Liver (tissue), 9 donors: ENCODE data around the gene URAD. TPM values are rescaled to one million over a fixed set of nuclear protein-coding genes. Genes with fewer than 3 reads are reported as not detected.

Experiments used
- DNase-seq: peaks from one replicate; pipeline ENCODE4 v3.0.0-alpha.2; 2017; ENCODE audit warnings: low spot score
- H3K27ac ChIP-seq, 2 donors: one replicate each; pipeline ENCODE4 v1.7.0; 2013; ENCODE audit warnings: inconsistent platforms in 2 of 2, low read length in 2 of 2, control low read depth in 1 of 2, low read depth in 1 of 2, mild to moderate bottlenecking in 1 of 2
- H3K27me3 ChIP-seq, 4 donors: one replicate each; pipeline versions ENCODE4 v1.6.1 to v1.7.0; 2013; ENCODE audit warnings: low read length in 3 of 4, inconsistent platforms in 1 of 4, mild to moderate bottlenecking in 1 of 4, moderate library complexity in 1 of 4; ENCODE audit not compliant: control insufficient read depth in 4 of 4, insufficient read depth in 4 of 4
- H3K36me3 ChIP-seq, 4 donors: one replicate each; pipeline versions ENCODE4 v1.6.1 to v1.7.0; 2013; ENCODE audit warnings: low read length in 3 of 4, mild to moderate bottlenecking in 3 of 4, low read depth in 1 of 4, moderate library complexity in 1 of 4; ENCODE audit not compliant: control insufficient read depth in 4 of 4, insufficient read depth in 3 of 4
- H3K4me1 ChIP-seq, 4 donors: one replicate each; pipeline versions ENCODE4 v1.6.1 to v1.7.0; 2013; ENCODE audit warnings: low read length in 3 of 4, mild to moderate bottlenecking in 3 of 4, moderate library complexity in 1 of 4; ENCODE audit not compliant: control insufficient read depth in 4 of 4, insufficient read depth in 4 of 4
- H3K4me3 ChIP-seq, 3 donors: one replicate each; pipeline versions ENCODE4 v1.6.1 to v1.7.0; 2013; ENCODE audit warnings: low read length in 3 of 3, control low read depth in 1 of 3, low read depth in 1 of 3, mild to moderate bottlenecking in 1 of 3
- H3K9ac ChIP-seq, 2 donors: one replicate each; pipeline ENCODE4 v1.7.0; 2013; ENCODE audit warnings: low read length in 2 of 2, mild to moderate bottlenecking in 2 of 2, moderate library complexity in 2 of 2, control low read depth in 1 of 2, low read depth in 1 of 2
- H3K9me3 ChIP-seq, 4 donors: one replicate each; pipeline versions ENCODE4 v1.6.1 to v1.7.0; 2013; ENCODE audit warnings: low read length in 3 of 4; ENCODE audit not compliant: control insufficient read depth in 4 of 4
- ATF3 ChIP-seq: IDR thresholded peaks from 2 replicates; pipeline ENCODE4 v1.6.1; 2016; ENCODE audit warnings: antibody characterized with exemption
- CTCF ChIP-seq: fragments of 150-350 bp; IDR thresholded peaks from 2 replicates; pipeline ENCODE4 v1.5.1; 2017; ENCODE audit warnings: improper control_type of control experiment, low read depth, low read length; ENCODE audit not compliant: missing input control
- EGR1 ChIP-seq, 2 donors: IDR thresholded peaks; 2 replicates each; pipeline ENCODE4 v1.6.1; 2016 to 2018; ENCODE audit warnings: antibody characterized with exemption in 2 of 2, low read depth in 2 of 2
- FOXA1 ChIP-seq: IDR thresholded peaks from 2 replicates; pipeline ENCODE4 v1.6.1; 2016; ENCODE audit warnings: antibody characterized with exemption
- FOXA2 ChIP-seq: IDR thresholded peaks from 2 replicates; pipeline ENCODE4 v1.6.1; 2016; ENCODE audit warnings: antibody characterized with exemption
- GABPA ChIP-seq, 2 donors: IDR thresholded peaks in 1 of 2; conservative IDR thresholded peaks in 1 of 2; 2 replicates each; pipeline ENCODE4 v1.6.1; 2016; ENCODE audit warnings: antibody characterized with exemption in 2 of 2, mild to moderate bottlenecking in 1 of 2, moderate library complexity in 1 of 2
- HNF4A ChIP-seq, 2 donors: conservative IDR thresholded peaks; 2 replicates each; pipeline ENCODE4 v1.6.1; 2016; ENCODE audit warnings: antibody characterized with exemption in 2 of 2, mild to moderate bottlenecking in 2 of 2
- HNF4G ChIP-seq: IDR thresholded peaks from 2 replicates; pipeline ENCODE4 v1.6.1; 2016; ENCODE audit warnings: antibody characterized with exemption
- JUND ChIP-seq, 2 donors: IDR thresholded peaks; 2 replicates each; pipeline ENCODE4 v1.6.1; 2016; ENCODE audit warnings: antibody characterized with exemption in 2 of 2
- MAX ChIP-seq: IDR thresholded peaks from 2 replicates; pipeline ENCODE4 v1.6.1; 2016; ENCODE audit warnings: antibody characterized with exemption
- NR2F2 ChIP-seq: IDR thresholded peaks from 2 replicates; pipeline ENCODE4 v1.6.1; 2016; ENCODE audit warnings: antibody characterized with exemption
- RAD21 ChIP-seq, 2 donors: IDR thresholded peaks; 2 replicates each; pipeline ENCODE4 v1.6.1; 2016; ENCODE audit warnings: antibody characterized with exemption in 2 of 2, mild to moderate bottlenecking in 2 of 2
- REST ChIP-seq: IDR thresholded peaks from 2 replicates; pipeline ENCODE4 v1.6.1; 2016; ENCODE audit warnings: antibody characterized with exemption, mild to moderate bottlenecking
- RXRA ChIP-seq, 2 donors: IDR thresholded peaks; 2 replicates each; pipeline ENCODE4 v1.6.1; 2017 to 2018; ENCODE audit warnings: antibody characterized with exemption in 2 of 2, mild to moderate bottlenecking in 1 of 2
- SP1 ChIP-seq: IDR thresholded peaks from 2 replicates; pipeline ENCODE4 v1.6.1; 2018; ENCODE audit warnings: antibody characterized with exemption, mild to moderate bottlenecking
- TAF1 ChIP-seq: conservative IDR thresholded peaks from 2 replicates; pipeline ENCODE4 v1.6.1; 2016; ENCODE audit warnings: antibody characterized with exemption, mild to moderate bottlenecking
- YY1 ChIP-seq: IDR thresholded peaks from 2 replicates; pipeline ENCODE4 v1.6.1; 2016; ENCODE audit warnings: antibody characterized with exemption, mild to moderate bottlenecking
- ZBTB33 ChIP-seq: IDR thresholded peaks from 2 replicates; pipeline ENCODE4 v1.6.1; 2016; ENCODE audit warnings: antibody characterized with exemption
- WGBS: extraction: QIAGEN DNeasy Blood & Tissue Kit; methylation state at CpG from one replicate; pipeline ENCODE4 v1.1.7; 2013; 5-methylcytosine and 5-hydroxymethylcytosine counted together
- polyA plus RNA-seq, 2 donors: library from polyadenylated mRNA; stranded (reverse) in 1 of 2; unstranded in 1 of 2; fragments of 200-250 nt in 1 of 2; fragments of >200 nt in 1 of 2; fragmentation: Nextera tagmentation in 1 of 2; extraction: Ambion mirVana in 1 of 2; gene quantifications; one replicate each; pipeline versions ENCODE4 v1.2.1 to v1.2.3, GENCODE V29; 2013 to 2015
- total RNA-seq, 2 donors: library from RNA; depleted of rRNA; stranded (reverse); fragments of >200 nt; gene quantifications; one replicate each; pipeline ENCODE4 v1.2.3, GENCODE V29; 2014
- donor health status: healthy.
- donor health status: healthy.
- donor health status: healthy.
- donor health status: healthy.
- donor health status: healthy.

The URAD gene
- total RNA-seq (not detected), polyA plus RNA-seq (not detected)

GRCh38 chr13:27988520-27988919 is at the start of gene URAD:
Gene URAD, minus strand, starts transcription at chr13:27988693. Its CDS starts 56 bp downstream, at chr13:27988637.
- Histone ChIP-seq H3K4me3 (no peak within 1 kb of the TSS), H3K9me3 (no peaks in the 10 kb centered on the region), H3K27ac (no peak within 1 kb of the TSS), H3K27me3 (peaks cover 0 to 5% (median 0%) of the 10 kb centered on the region in 4 donors), H3K9ac (no peak within 1 kb of the TSS), H3K4me1 (no peaks in the 10 kb centered on the region), H3K36me3 (no peaks in the 10 kb centered on the region)
- no peak for DNase-seq
- TF ChIP-seq TAF1: no peak
- no peak for TF ChIP-seq GABPA (IDR thresholded peaks at IDR 0.05 in 1 of 2, conservative IDR thresholded peaks at IDR 0.05 in 1 of 2)
- no peak for TF ChIP-seq JUND (IDR thresholded peaks at IDR 0.05)
- no peak for TF ChIP-seq HNF4G
- no peak for TF ChIP-seq SP1
- TF ChIP-seq HNF4A (conservative IDR thresholded peaks at IDR 0.05): no peak
- TF ChIP-seq RXRA (IDR thresholded peaks at IDR 0.05): no peak
- TF ChIP-seq YY1: no peak
- TF ChIP-seq FOXA2: no peak
- TF ChIP-seq REST: no peak
- no peak for TF ChIP-seq CTCF
- TF ChIP-seq NR2F2: no peak
- no peak for TF ChIP-seq RAD21 (IDR thresholded peaks at IDR 0.05)
- TF ChIP-seq ATF3: no peak
- TF ChIP-seq FOXA1: no peak
- no peak for TF ChIP-seq MAX
- no peak for TF ChIP-seq EGR1 (IDR thresholded peaks at IDR 0.05; ENCODE audit: low read depth in 2 of 2)
- 53% methylated on average over 11 of the region's 11 CpGs for WGBS

- no peak for DNase-seq
- Histone ChIP-seq H3K4me1 (no peaks in the 10 kb centered on the region), H3K27ac (no peak overlapping the region), H3K9ac (no peak overlapping the region), H3K4me3 (no peak overlapping the region), H3K27me3 (no peaks in the 10 kb centered on the region), H3K9me3 (no peaks in the 10 kb centered on the region), H3K36me3 (no peaks in the 10 kb centered on the region)
- 84% methylated on average over 2 of the region's 2 CpGs for WGBS
- no peak for TF ChIP-seq RAD21 (IDR thresholded peaks at IDR 0.05)
- no peak for TF ChIP-seq HNF4G
- TF ChIP-seq FOXA1: no peak
- TF ChIP-seq JUND (IDR thresholded peaks at IDR 0.05): no peak
- TF ChIP-seq EGR1 (IDR thresholded peaks at IDR 0.05; ENCODE audit: low read depth in 2 of 2): no peak
- no peak for TF ChIP-seq YY1
- TF ChIP-seq REST: no peak
- no peak for TF ChIP-seq HNF4A (conservative IDR thresholded peaks at IDR 0.05)
- TF ChIP-seq ATF3: no peak
- no peak for TF ChIP-seq ZBTB33
- TF ChIP-seq RXRA (IDR thresholded peaks at IDR 0.05): no peak
- TF ChIP-seq GABPA (IDR thresholded peaks at IDR 0.05 in 1 of 2, conservative IDR thresholded peaks at IDR 0.05 in 1 of 2): no peak
- TF ChIP-seq SP1: no peak
- TF ChIP-seq FOXA2: no peak
- TF ChIP-seq TAF1: no peak
- TF ChIP-seq NR2F2: no peak
Measured at GRCh38 chr13:28037399-28037798, 48.9 kb upstream of the URAD start.
